ENCODE measurements around the gene ATRN. TPM values are rescaled to one million over a fixed set of nuclear protein-coding genes. Genes with fewer than 3 reads are reported as not detected.

The ATRN gene
- total and polyA plus RNA-seq, 2 experiments from 2014 or later = 2.2 to 18.3 TPM

DNA sequence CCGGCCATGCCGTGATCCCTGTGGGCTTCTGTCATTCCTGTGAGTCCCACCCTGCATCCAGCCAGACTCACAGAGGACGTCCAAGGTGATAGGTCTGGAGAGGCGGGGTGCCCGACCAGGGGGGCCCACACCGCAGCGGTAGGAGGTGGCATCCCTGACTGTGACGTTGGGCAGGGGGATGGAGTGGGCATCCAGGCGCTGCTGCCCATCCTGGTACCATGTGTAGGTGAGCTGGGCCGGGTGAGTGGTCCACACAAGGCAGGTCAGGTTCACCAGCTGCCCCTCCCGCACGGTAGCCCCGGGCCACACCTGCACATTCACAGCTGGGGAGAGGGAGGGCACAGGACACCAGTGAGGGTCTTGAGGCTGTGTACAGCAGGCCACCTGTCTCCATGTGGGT lies 222.6 kb downstream of the ATRN start:
- no peaks in the 10 kb centered on the region for H3K27me3 ChIP-seq (ENCODE audit: insufficient read depth)
- no peaks in the 10 kb centered on the region for H3K9me2 ChIP-seq (ENCODE audit: insufficient read depth)
- Mint-ChIP-seq H3K4me3 (no peak overlapping the region), H3K36me3 (ENCODE audit: low read depth) (no peaks in the 10 kb centered on the region; the same call in 2 of the 3 replicates), H3K27ac (no peak overlapping the region), H3K4me1 (no peaks in the 10 kb centered on the region), H3K27me3 (ENCODE audit: insufficient read depth, low read depth, poor library complexity) (peaks cover 13% of the 10 kb centered on the region), H3K9me3 (peaks cover 3% of the 10 kb centered on the region; the same call in 1 of the 3 replicates)
- H3K4me3 ChIP-seq = no peak overlapping the region
- H3K79me2 ChIP-seq (replicated peaks; ENCODE audit: insufficient read depth) = no peaks in the 10 kb centered on the region
- no peak overlapping the region for H2AFZ ChIP-seq
- no peaks in the 10 kb centered on the region for H3K36me3 ChIP-seq (ENCODE audit: insufficient read depth)
- no peaks in the 10 kb centered on the region for H3F3A ChIP-seq (replicated peaks; ENCODE audit: low read depth)
- no peak overlapping the region for H3K27ac ChIP-seq (ENCODE audit: low read depth)
- no peak for TF ChIP-seq POLR2AphosphoS5 (IDR thresholded peaks at IDR 0.05; ENCODE audit: low read depth)
- TF ChIP-seq, protein P1, sequence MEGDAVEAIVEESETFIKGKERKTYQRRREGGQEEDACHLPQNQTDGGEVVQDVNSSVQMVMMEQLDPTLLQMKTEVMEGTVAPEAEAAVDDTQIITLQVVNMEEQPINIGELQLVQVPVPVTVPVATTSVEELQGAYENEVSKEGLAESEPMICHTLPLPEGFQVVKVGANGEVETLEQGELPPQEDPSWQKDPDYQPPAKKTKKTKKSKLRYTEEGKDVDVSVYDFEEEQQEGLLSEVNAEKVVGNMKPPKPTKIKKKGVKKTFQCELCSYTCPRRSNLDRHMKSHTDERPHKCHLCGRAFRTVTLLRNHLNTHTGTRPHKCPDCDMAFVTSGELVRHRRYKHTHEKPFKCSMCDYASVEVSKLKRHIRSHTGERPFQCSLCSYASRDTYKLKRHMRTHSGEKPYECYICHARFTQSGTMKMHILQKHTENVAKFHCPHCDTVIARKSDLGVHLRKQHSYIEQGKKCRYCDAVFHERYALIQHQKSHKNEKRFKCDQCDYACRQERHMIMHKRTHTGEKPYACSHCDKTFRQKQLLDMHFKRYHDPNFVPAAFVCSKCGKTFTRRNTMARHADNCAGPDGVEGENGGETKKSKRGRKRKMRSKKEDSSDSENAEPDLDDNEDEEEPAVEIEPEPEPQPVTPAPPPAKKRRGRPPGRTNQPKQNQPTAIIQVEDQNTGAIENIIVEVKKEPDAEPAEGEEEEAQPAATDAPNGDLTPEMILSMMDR (conservative IDR thresholded peaks at IDR 0.05; ENCODE audit: low read depth in 2 of 2) = no peak
- no peak for TF ChIP-seq ZNF114 (CRISPR knock-in tag; IDR thresholded peaks at IDR 0.05)
- TF ChIP-seq JUNB (IDR thresholded peaks at IDR 0.05; ENCODE audit: unreplicated experiment) = no peak
- TF ChIP-seq NANOG (IDR thresholded peaks at IDR 0.05; ENCODE audit: borderline replicate concordance) = no peak
- no peak for TF ChIP-seq STAT1 (IDR thresholded peaks at IDR 0.05; ENCODE audit: unreplicated experiment)
- TF ChIP-seq EZH2phosphoT487 (IDR thresholded peaks at IDR 0.05; ENCODE audit: unreplicated experiment) = no peak
- no peak for TF ChIP-seq CREB1 (CRISPR knock-in tag; IDR thresholded peaks at IDR 0.05; ENCODE audit: low read depth)
- TF ChIP-seq ZNF331 (CRISPR knock-in tag; IDR thresholded peaks at IDR 0.05; ENCODE audit: low read depth) = no peak
- TF ChIP-seq, protein P2, sequence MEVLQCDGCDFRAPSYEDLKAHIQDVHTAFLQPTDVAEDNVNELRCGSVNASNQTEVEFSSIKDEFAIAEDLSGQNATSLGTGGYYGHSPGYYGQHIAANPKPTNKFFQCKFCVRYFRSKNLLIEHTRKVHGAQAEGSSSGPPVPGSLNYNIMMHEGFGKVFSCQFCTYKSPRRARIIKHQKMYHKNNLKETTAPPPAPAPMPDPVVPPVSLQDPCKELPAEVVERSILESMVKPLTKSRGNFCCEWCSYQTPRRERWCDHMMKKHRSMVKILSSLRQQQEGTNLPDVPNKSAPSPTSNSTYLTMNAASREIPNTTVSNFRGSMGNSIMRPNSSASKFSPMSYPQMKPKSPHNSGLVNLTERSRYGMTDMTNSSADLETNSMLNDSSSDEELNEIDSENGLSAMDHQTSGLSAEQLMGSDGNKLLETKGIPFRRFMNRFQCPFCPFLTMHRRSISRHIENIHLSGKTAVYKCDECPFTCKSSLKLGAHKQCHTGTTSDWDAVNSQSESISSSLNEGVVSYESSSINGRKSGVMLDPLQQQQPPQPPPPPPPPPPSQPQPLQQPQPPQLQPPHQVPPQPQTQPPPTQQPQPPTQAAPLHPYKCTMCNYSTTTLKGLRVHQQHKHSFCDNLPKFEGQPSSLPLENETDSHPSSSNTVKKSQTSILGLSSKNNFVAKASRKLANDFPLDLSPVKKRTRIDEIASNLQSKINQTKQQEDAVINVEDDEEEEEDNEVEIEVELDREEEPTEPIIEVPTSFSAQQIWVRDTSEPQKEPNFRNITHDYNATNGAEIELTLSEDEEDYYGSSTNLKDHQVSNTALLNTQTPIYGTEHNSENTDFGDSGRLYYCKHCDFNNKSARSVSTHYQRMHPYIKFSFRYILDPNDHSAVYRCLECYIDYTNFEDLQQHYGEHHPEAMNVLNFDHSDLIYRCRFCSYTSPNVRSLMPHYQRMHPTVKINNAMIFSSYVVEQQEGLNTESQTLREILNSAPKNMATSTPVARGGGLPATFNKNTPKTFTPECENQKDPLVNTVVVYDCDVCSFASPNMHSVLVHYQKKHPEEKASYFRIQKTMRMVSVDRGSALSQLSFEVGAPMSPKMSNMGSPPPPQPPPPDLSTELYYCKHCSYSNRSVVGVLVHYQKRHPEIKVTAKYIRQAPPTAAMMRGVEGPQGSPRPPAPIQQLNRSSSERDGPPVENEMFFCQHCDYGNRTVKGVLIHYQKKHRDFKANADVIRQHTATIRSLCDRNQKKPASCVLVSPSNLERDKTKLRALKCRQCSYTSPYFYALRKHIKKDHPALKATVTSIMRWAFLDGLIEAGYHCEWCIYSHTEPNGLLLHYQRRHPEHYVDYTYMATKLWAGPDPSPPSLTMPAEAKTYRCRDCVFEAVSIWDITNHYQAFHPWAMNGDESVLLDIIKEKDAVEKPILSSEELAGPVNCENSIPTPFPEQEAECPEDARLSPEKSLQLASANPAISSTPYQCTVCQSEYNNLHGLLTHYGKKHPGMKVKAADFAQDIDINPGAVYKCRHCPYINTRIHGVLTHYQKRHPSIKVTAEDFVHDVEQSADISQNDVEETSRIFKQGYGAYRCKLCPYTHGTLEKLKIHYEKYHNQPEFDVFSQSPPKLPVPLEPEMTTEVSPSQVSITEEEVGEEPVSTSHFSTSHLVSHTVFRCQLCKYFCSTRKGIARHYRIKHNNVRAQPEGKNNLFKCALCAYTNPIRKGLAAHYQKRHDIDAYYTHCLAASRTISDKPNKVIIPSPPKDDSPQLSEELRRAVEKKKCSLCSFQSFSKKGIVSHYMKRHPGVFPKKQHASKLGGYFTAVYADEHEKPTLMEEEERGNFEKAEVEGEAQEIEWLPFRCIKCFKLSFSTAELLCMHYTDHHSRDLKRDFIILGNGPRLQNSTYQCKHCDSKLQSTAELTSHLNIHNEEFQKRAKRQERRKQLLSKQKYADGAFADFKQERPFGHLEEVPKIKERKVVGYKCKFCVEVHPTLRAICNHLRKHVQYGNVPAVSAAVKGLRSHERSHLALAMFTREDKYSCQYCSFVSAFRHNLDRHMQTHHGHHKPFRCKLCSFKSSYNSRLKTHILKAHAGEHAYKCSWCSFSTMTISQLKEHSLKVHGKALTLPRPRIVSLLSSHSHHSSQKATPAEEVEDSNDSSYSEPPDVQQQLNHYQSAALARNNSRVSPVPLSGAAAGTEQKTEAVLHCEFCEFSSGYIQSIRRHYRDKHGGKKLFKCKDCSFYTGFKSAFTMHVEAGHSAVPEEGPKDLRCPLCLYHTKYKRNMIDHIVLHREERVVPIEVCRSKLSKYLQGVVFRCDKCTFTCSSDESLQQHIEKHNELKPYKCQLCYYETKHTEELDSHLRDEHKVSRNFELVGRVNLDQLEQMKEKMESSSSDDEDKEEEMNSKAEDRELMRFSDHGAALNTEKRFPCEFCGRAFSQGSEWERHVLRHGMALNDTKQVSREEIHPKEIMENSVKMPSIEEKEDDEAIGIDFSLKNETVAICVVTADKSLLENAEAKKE (CRISPR knock-in tag; IDR thresholded peaks at IDR 0.05) = no peak
- TF ChIP-seq EZH2 (IDR thresholded peaks at IDR 0.05; ENCODE audit: low read depth, unreplicated experiment) = no peak
- TF ChIP-seq, protein P3, sequence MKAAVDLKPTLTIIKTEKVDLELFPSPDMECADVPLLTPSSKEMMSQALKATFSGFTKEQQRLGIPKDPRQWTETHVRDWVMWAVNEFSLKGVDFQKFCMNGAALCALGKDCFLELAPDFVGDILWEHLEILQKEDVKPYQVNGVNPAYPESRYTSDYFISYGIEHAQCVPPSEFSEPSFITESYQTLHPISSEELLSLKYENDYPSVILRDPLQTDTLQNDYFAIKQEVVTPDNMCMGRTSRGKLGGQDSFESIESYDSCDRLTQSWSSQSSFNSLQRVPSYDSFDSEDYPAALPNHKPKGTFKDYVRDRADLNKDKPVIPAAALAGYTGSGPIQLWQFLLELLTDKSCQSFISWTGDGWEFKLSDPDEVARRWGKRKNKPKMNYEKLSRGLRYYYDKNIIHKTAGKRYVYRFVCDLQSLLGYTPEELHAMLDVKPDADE (IDR thresholded peaks at IDR 0.05) = no peak
- TF ChIP-seq, protein P4, sequence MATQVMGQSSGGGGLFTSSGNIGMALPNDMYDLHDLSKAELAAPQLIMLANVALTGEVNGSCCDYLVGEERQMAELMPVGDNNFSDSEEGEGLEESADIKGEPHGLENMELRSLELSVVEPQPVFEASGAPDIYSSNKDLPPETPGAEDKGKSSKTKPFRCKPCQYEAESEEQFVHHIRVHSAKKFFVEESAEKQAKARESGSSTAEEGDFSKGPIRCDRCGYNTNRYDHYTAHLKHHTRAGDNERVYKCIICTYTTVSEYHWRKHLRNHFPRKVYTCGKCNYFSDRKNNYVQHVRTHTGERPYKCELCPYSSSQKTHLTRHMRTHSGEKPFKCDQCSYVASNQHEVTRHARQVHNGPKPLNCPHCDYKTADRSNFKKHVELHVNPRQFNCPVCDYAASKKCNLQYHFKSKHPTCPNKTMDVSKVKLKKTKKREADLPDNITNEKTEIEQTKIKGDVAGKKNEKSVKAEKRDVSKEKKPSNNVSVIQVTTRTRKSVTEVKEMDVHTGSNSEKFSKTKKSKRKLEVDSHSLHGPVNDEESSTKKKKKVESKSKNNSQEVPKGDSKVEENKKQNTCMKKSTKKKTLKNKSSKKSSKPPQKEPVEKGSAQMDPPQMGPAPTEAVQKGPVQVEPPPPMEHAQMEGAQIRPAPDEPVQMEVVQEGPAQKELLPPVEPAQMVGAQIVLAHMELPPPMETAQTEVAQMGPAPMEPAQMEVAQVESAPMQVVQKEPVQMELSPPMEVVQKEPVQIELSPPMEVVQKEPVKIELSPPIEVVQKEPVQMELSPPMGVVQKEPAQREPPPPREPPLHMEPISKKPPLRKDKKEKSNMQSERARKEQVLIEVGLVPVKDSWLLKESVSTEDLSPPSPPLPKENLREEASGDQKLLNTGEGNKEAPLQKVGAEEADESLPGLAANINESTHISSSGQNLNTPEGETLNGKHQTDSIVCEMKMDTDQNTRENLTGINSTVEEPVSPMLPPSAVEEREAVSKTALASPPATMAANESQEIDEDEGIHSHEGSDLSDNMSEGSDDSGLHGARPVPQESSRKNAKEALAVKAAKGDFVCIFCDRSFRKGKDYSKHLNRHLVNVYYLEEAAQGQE (IDR thresholded peaks at IDR 0.05; ENCODE audit: unreplicated experiment) = no peak
- DNase-seq (ENCODE audit: low spot score) (no peak), ATAC-seq (no peak)
- H3K4me1 ChIP-seq (ENCODE audit: insufficient read depth) = no peaks in the 10 kb centered on the region
- no peak overlapping the region for H3K4me2 ChIP-seq
- H4K20me1 ChIP-seq (replicated peaks; ENCODE audit: insufficient read depth) = no peaks in the 10 kb centered on the region
